ENCODE measurements around the gene RGS7. TPM values are rescaled to one million over a fixed set of nuclear protein-coding genes. Genes with fewer than 3 reads are reported as not detected.

RGS7 gene
- total RNA-seq, 1 experiment from 2014 or later = 0.10 TPM

DNA sequence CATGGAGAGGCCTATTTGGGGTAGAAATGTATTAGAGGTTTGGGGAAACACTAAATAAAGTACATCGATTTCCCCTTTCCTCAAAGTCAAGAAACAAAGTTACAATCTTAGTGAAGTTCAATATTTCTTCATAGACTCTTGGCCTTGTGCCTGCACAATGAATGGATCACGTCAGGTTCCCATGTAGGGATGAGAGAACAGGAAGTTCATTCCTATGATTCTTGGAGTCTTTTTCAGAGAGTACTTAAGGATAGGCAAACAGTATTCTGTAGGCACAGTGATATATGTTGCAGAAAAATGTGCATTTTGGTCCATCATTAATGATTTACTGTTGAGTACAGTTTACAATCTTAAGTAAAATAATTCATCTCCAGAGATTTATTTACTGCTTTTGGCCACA, 275.5 kb downstream of the RGS7 start:
- Histone ChIP-seq H3K27me3 (ENCODE audit: control insufficient read depth, insufficient read depth, low read length) (no peaks in the 10 kb centered on the region), H3K27ac (ENCODE audit: low read length) (no peak overlapping the region), H3K9me3 (ENCODE audit: control insufficient read depth, insufficient read depth, low read depth, low read length) (no peaks in the 10 kb centered on the region), H3K36me3 (ENCODE audit: control insufficient read depth, insufficient read depth, low read length) (no peaks in the 10 kb centered on the region), H3K4me3 (ENCODE audit: low read depth in 2 of 2, low read length in 2 of 2) (no peak overlapping the region), H3K4me1 (ENCODE audit: control insufficient read depth, insufficient read depth, low read length) (no peaks in the 10 kb centered on the region)
- TF ChIP-seq, protein P1, sequence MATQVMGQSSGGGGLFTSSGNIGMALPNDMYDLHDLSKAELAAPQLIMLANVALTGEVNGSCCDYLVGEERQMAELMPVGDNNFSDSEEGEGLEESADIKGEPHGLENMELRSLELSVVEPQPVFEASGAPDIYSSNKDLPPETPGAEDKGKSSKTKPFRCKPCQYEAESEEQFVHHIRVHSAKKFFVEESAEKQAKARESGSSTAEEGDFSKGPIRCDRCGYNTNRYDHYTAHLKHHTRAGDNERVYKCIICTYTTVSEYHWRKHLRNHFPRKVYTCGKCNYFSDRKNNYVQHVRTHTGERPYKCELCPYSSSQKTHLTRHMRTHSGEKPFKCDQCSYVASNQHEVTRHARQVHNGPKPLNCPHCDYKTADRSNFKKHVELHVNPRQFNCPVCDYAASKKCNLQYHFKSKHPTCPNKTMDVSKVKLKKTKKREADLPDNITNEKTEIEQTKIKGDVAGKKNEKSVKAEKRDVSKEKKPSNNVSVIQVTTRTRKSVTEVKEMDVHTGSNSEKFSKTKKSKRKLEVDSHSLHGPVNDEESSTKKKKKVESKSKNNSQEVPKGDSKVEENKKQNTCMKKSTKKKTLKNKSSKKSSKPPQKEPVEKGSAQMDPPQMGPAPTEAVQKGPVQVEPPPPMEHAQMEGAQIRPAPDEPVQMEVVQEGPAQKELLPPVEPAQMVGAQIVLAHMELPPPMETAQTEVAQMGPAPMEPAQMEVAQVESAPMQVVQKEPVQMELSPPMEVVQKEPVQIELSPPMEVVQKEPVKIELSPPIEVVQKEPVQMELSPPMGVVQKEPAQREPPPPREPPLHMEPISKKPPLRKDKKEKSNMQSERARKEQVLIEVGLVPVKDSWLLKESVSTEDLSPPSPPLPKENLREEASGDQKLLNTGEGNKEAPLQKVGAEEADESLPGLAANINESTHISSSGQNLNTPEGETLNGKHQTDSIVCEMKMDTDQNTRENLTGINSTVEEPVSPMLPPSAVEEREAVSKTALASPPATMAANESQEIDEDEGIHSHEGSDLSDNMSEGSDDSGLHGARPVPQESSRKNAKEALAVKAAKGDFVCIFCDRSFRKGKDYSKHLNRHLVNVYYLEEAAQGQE (IDR thresholded peaks at IDR 0.05; ENCODE audit: insufficient read depth in 1 of 2, low read depth in 2 of 2, low read length in 1 of 2) = no peak
- TF ChIP-seq POLR2AphosphoS5 (IDR thresholded peaks at IDR 0.05; ENCODE audit: low read depth, low read length) (no peak), TCF7L2 (IDR thresholded peaks at IDR 0.05; ENCODE audit: low read depth, low read length) (no peak), SIN3A (IDR thresholded peaks at IDR 0.05; ENCODE audit: borderline replicate concordance, insufficient read depth, low read depth, low read length) (no peak)
- TF ChIP-seq, protein P2, sequence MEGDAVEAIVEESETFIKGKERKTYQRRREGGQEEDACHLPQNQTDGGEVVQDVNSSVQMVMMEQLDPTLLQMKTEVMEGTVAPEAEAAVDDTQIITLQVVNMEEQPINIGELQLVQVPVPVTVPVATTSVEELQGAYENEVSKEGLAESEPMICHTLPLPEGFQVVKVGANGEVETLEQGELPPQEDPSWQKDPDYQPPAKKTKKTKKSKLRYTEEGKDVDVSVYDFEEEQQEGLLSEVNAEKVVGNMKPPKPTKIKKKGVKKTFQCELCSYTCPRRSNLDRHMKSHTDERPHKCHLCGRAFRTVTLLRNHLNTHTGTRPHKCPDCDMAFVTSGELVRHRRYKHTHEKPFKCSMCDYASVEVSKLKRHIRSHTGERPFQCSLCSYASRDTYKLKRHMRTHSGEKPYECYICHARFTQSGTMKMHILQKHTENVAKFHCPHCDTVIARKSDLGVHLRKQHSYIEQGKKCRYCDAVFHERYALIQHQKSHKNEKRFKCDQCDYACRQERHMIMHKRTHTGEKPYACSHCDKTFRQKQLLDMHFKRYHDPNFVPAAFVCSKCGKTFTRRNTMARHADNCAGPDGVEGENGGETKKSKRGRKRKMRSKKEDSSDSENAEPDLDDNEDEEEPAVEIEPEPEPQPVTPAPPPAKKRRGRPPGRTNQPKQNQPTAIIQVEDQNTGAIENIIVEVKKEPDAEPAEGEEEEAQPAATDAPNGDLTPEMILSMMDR (IDR thresholded peaks at IDR 0.05) = no peak
- in situ Hi-C loops (cut with HindIII; ENCODE audit: low pct_unique_long_range_greater_than_20kb, low sequenced_read_pairs) (no loop called here), intact Hi-C loops (cut with micrococcal nuclease; ENCODE audit: unreplicated experiment) (no loop called here)
- DNase-seq (ENCODE audit: low read depth, low spot score) (no peak), ATAC-seq (no peak)
- POLR2A ChIA-PET = no interaction called here
- BruUV-seq (replicated peaks) = no TSS peak
- CTCF ChIA-PET = no interaction called here

DNA sequence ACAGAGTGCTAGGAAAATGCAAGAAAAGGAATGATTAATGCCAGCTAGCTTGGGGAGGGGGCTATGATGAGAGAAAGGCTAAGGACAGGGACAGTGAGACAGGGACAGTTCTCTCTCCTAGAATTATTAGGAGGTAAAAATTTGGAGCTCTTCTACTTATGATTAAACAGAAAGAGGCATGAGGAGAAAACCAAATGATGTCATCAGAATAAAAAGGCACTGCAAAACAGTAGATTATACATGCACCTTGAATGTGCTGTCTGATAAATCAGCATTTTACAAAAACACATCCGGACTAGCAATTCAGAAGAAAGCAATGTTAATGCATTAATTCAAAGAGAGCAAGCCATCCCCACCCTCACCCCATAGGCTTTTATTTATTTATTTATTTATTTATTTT, 277.5 kb downstream of the RGS7 start:
- Histone ChIP-seq H3K27ac (ENCODE audit: low read length) (no peak overlapping the region), H3K36me3 (ENCODE audit: control insufficient read depth, insufficient read depth, low read length) (no peaks in the 10 kb centered on the region), H3K4me3 (ENCODE audit: low read depth in 2 of 2, low read length in 2 of 2) (no peak overlapping the region), H3K9me3 (ENCODE audit: control insufficient read depth, insufficient read depth, low read depth, low read length) (no peaks in the 10 kb centered on the region), H3K27me3 (ENCODE audit: control insufficient read depth, insufficient read depth, low read length) (no peaks in the 10 kb centered on the region), H3K4me1 (ENCODE audit: control insufficient read depth, insufficient read depth, low read length) (no peaks in the 10 kb centered on the region)
- in situ Hi-C loops (cut with HindIII; ENCODE audit: low pct_unique_long_range_greater_than_20kb, low sequenced_read_pairs) = no loop called here
- TF ChIP-seq, protein P1 (IDR thresholded peaks at IDR 0.05; ENCODE audit: insufficient read depth in 1 of 2, low read depth in 2 of 2, low read length in 1 of 2) = no peak
- TF ChIP-seq TCF7L2 (IDR thresholded peaks at IDR 0.05; ENCODE audit: low read depth, low read length) (no peak), SIN3A (IDR thresholded peaks at IDR 0.05; ENCODE audit: borderline replicate concordance, insufficient read depth, low read depth, low read length) (no peak), POLR2AphosphoS5 (IDR thresholded peaks at IDR 0.05; ENCODE audit: low read depth, low read length) (no peak)
- TF ChIP-seq, protein P2 (IDR thresholded peaks at IDR 0.05) = no peak
- intact Hi-C loops (cut with micrococcal nuclease; ENCODE audit: unreplicated experiment) = no loop called here
- ChIA-PET POLR2A (no interaction called here), CTCF (no interaction called here)
- DNase-seq (ENCODE audit: low read depth, low spot score) (no peak), ATAC-seq (no peak)
- no TSS peak for BruUV-seq (replicated peaks)
